Measurements from ENCODE around the gene SLC15A1. TPM values are rescaled to one million over a fixed set of nuclear protein-coding genes. Genes with fewer than 3 reads are reported as not detected.
A peak's percentile ranks its signal among the peaks of the same experiment; 100 is the strongest.

The SLC15A1 gene
- total and polyA plus RNA-seq, 12 donors, result 0.01 TPM; not detected in 11

- TF ChIP-seq CTCF (IDR thresholded peaks at IDR 0.05), result no peak
- intact Hi-C loops (cut with DNase I), result loop anchor here (2.0 to 10.0 kb wide), 5 partner anchors 165 to 821 kb away; partner anchors contain the start of gene FARP1 (in 1 of the 10)
- whole genome bisulfite sequencing, 2 donors, result 88 to 93% methylated on average over 16 of the region's 16 CpGs
Observed at GRCh38 chr13:98675837-98676236, 76.6 kb downstream of the SLC15A1 start.

DNA sequence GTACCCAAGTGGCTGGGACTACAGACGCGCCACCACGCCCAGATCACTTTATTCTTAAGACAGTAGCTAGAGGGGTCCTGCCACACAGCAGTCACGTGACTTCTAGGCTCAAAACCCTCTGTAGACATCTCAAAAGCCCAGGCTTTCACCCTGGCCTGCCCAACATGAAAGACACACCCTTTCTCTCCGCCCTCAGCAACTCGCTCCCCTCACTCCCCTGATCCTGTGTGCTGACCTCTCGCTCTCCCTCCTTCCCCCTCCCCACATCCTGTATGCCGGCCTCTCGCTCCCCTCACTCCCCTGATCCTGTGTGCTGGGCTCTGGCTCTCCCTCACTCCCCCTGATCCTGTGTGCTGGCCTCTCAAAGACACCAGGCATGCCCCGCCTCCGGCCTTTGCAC is 77.4 kb downstream of the SLC15A1 start:
- H3K36me3 ChIP-seq, result no peaks in the 10 kb centered on the region
- H3K27ac ChIP-seq, result no peak overlapping the region
- no peak overlapping the region for H3K4me3 ChIP-seq
- ATAC-seq, result no peak
- DNase-seq, result no peak
- WGBS, 2 donors, result 82 to 83% methylated on average over 11 of the region's 11 CpGs
- no peaks in the 10 kb centered on the region for H3K9me3 ChIP-seq
- intact Hi-C loops (cut with DNase I), result loop anchor here (2.0 to 10.0 kb wide), 5 partner anchors 166 to 820 kb away; partner anchors contain the start of gene FARP1 (in 1 of the 10)
- H3K4me1 ChIP-seq, result peaks cover 0 to 18% (median 11%) of the 10 kb centered on the region in 9 donors
- no peak for TF ChIP-seq CTCF (IDR thresholded peaks at IDR 0.05)
- H3K27me3 ChIP-seq, result no peaks in the 10 kb centered on the region

More at GRCh38 chr13:98675837-98676236, 76.6 kb downstream of the SLC15A1 start:
- no peaks in the 10 kb centered on the region for H3K27me3 ChIP-seq
- H3K27ac ChIP-seq, result no peak overlapping the region
- H3K4me3 ChIP-seq, result no peak overlapping the region
- DNase-seq, result no peak
- no peaks in the 10 kb centered on the region for H3K36me3 ChIP-seq
- no peaks in the 10 kb centered on the region for H3K9me3 ChIP-seq
- no peak for ATAC-seq
- H3K4me1 ChIP-seq, result peaks cover 0 to 18% (median 11%) of the 10 kb centered on the region in 9 donors

- ATAC-seq (peak; percentile 89 to 96 (median 92)), DNase-seq (peak; percentile 45 to 72)
- WGBS, 2 donors, result 18 to 19% methylated on average over 11 of the region's 11 CpGs
- peak overlapping the region in 1 of 10 donors; percentile 9 for H3K4me3 ChIP-seq
- H3K27ac ChIP-seq, result peak overlapping the region in 2 of 10 donors; percentile 20 to 29
- intact Hi-C loops (cut with DNase I), result loop anchor here (2.0 to 10.0 kb wide), 9 partner anchors 169 to 818 kb away; partner anchors contain the start of gene FARP1 (in 2 of the 10)
- H3K27me3 ChIP-seq, result no peaks in the 10 kb centered on the region
- H3K4me1 ChIP-seq, result peaks cover 0 to 18% (median 11%) of the 10 kb centered on the region in 9 donors
- peak; percentile 75 to 95 (median 88) for TF ChIP-seq CTCF (IDR thresholded peaks at IDR 0.05)
- no peaks in the 10 kb centered on the region for H3K36me3 ChIP-seq
- no peaks in the 10 kb centered on the region for H3K9me3 ChIP-seq
Observed at GRCh38 chr13:98672947-98673613, 79.4 kb downstream of the SLC15A1 start.

DNA sequence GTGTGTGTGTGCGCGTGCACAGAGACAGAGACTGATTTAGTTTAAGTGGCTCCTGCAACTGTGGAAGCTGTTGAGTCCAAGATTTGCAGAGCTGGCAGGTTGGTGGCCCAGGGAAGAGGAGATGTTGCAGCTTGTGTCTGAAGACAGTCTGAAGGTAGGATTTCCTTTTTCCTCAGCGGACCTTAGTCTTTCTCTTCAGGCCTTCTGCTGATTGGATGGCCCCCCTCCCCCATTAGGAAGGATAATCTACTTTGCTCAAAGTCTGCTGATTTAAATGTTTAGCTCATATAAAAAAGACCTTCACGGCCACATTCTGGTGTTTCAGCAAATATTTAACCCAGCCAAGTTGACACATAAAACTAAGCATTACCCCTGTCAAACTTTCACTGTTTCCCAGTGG is 84.3 kb downstream of the SLC15A1 start:
- no peaks in the 10 kb centered on the region for H3K27me3 ChIP-seq
- H3K4me1 ChIP-seq, result peaks cover 0 to 7% (median 6%) of the 10 kb centered on the region in 9 donors
- H3K9me3 ChIP-seq, result no peaks in the 10 kb centered on the region
- no peaks in the 10 kb centered on the region for H3K36me3 ChIP-seq
- DNase-seq, result no peak
- ATAC-seq, result no peak
- H3K4me3 ChIP-seq, result no peak overlapping the region
- intact Hi-C loops (cut with DNase I), result loop anchor here in 4 of 10 donors (5.0 to 10.0 kb wide), 4 partner anchors 523 to 643 kb away; partner anchors contain the start of gene FARP1 (in 1 of the 4)
- TF ChIP-seq CTCF (IDR thresholded peaks at IDR 0.05), result no peak
- 88 to 98% methylated on average over 4 of the region's 4 CpGs for WGBS, 2 donors
- H3K27ac ChIP-seq, result no peak overlapping the region
